Choroid plexus epithelial cell (primary cell): ENCODE data around the gene KRT5.

ENCODE experiments used
- DNase-seq: peaks from one replicate; pipeline ENCODE4 v3.0.0-alpha.2; 2010; ENCODE audit warnings: low read depth
- H3K4me3 ChIP-seq: 2 replicates; pipeline ENCODE4 v1.5.1; 2011; ENCODE audit warnings: low read depth, mild to moderate bottlenecking, control low read depth, low read length, moderate library complexity
- CTCF ChIP-seq: conservative IDR thresholded peaks from 2 replicates; pipeline ENCODE4 v1.5.1; 2011; ENCODE audit warnings: low read depth, mild to moderate bottlenecking, control low read depth, inconsistent platforms, low read length, moderate library complexity

KRT5 gene

GRCh38 chr12:52527121-52527800 lies 7.1 kb upstream of the KRT5 start:
- TF ChIP-seq CTCF: no peak
- no peak for DNase-seq
- H3K4me3 ChIP-seq: no peak overlapping the region

- no peak overlapping the region for H3K4me3 ChIP-seq
- TF ChIP-seq CTCF: no peak
- no peak for DNase-seq
Measured at GRCh38 chr12:52526511-52526951, 6.3 kb upstream of the KRT5 start.

GRCh38 chr12:52525661-52526499 lies 5.7 kb upstream of the KRT5 start:
- H3K4me3 ChIP-seq: no peak overlapping the region
- no peak for TF ChIP-seq CTCF
- no peak for DNase-seq

- DNase-seq: no peak
- TF ChIP-seq CTCF: no peak
- no peak overlapping the region for H3K4me3 ChIP-seq
Measured at GRCh38 chr12:52524898-52525591, 4.9 kb upstream of the KRT5 start.

GRCh38 chr12:52524241-52524897 lies 4.2 kb upstream of the KRT5 start:
- no peak for TF ChIP-seq CTCF
- no peak overlapping the region for H3K4me3 ChIP-seq
- DNase-seq: no peak

- no peak overlapping the region for H3K4me3 ChIP-seq
- no peak for DNase-seq
- no peak for TF ChIP-seq CTCF
Measured at GRCh38 chr12:52523824-52524223, 3.6 kb upstream of the KRT5 start.
